HG03066 (cell line): ENCODE measurements around the gene DOCK7.
"Not testable (repeated sequence)": the region's sequence is repeated elsewhere in the genome, so short reads cannot be mapped to it uniquely, and the experiment has no call there.

Experiments used
- ATAC-seq: cut with Tn5 transposase; IDR thresholded peaks from one replicate; pipeline ENCODE4 v1.9.1; 2021; ENCODE audit warnings: low read depth; ENCODE audit not compliant: unreplicated experiment

Gene DOCK7, protein sequence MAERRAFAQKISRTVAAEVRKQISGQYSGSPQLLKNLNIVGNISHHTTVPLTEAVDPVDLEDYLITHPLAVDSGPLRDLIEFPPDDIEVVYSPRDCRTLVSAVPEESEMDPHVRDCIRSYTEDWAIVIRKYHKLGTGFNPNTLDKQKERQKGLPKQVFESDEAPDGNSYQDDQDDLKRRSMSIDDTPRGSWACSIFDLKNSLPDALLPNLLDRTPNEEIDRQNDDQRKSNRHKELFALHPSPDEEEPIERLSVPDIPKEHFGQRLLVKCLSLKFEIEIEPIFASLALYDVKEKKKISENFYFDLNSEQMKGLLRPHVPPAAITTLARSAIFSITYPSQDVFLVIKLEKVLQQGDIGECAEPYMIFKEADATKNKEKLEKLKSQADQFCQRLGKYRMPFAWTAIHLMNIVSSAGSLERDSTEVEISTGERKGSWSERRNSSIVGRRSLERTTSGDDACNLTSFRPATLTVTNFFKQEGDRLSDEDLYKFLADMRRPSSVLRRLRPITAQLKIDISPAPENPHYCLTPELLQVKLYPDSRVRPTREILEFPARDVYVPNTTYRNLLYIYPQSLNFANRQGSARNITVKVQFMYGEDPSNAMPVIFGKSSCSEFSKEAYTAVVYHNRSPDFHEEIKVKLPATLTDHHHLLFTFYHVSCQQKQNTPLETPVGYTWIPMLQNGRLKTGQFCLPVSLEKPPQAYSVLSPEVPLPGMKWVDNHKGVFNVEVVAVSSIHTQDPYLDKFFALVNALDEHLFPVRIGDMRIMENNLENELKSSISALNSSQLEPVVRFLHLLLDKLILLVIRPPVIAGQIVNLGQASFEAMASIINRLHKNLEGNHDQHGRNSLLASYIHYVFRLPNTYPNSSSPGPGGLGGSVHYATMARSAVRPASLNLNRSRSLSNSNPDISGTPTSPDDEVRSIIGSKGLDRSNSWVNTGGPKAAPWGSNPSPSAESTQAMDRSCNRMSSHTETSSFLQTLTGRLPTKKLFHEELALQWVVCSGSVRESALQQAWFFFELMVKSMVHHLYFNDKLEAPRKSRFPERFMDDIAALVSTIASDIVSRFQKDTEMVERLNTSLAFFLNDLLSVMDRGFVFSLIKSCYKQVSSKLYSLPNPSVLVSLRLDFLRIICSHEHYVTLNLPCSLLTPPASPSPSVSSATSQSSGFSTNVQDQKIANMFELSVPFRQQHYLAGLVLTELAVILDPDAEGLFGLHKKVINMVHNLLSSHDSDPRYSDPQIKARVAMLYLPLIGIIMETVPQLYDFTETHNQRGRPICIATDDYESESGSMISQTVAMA (N-terminal part only)

GRCh38 chr1:62687903-62688686 lies at the start of gene DOCK7:
DOCK7 (minus strand) TSS chr1:62688386; CDS start chr1:62688264, 122 bp downstream.
- peak; percentile 63 for ATAC-seq

GRCh38 chr1:62735491-62736171 lies 47.4 kb upstream of the DOCK7 start:
- ATAC-seq: no peak

DNA sequence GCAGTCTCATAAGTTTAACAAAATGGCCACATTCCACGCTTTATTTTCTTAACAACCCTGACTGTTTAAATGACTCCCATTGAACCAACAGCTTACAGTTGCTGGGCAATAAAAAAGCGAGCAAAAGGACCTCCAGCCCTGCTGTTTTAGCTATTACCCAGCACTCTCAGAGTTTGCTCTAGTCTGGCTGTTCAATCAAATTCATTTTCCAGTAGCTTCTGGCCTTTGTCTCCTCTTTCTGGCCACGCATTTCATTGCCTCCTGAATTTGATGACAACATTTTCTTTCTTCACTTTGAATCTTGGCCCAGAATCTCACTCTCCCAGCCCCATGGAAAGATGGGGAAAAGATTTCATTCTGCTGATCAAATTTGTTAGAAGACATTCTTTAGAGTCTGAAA lies 44.1 kb upstream of the DOCK7 start:
- no peak for ATAC-seq

GRCh38 chr1:62728963-62729362 lies 40.8 kb upstream of the DOCK7 start:
- ATAC-seq: no peak

DNA sequence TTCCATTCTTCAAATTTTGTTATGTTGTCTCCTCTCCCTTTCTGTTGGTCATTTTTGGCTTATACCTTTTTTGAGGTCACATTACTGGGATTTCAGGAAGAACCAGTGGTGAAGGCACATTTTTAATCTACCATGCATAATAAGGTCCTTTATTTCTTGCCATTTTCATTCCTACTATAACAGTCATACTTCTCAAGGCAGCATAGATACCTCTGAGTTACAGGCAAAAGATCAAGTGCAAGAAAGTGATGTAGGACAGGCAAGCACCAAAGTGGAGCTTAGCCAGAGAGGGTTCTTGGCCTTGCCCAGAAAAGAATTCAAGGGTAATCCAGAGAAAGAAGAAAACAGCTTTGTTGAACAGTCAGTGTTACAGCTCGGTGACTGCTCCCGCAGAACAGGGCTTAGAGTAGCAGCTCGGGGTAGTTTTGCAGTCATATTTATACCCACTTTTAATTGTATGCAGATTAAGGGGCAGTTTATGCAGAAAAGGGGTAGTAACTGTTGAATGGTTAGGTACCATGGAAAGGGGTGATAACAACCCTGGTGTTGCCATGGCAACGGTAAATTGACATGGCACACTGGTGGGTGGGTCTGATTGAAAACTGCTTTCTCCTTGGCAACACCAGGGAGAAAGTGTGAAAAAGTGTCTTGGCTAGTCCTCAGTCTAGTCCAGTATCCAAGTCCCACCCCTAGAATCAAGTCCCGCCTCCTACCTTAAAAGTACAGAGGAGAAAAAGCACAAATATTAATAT lies 39.6 kb upstream of the DOCK7 start:
- ATAC-seq: no peak

DNA sequence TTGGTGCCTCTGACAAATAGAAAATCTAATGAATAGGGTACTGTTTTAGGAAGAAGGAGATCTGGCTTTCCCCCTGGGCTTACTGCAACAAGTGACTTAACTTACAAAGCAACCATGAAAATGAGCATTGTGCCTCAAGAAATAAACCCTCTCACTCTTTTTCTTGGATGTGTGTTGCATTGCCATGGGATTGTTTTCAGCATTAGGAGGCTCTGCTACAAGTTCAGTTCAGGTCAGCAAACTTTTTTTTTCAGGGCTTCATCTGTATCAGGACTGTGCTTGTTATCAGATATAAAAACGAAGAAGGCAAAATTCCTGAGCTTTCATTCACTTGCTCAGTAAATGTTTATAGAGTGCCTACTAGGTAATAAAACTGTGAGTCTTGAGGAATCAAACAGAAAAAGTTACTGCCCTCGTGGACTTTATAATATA lies 37.8 kb upstream of the DOCK7 start:
- ATAC-seq: no peak

GRCh38 chr1:62725255-62725654 lies 37.1 kb upstream of the DOCK7 start:
- ATAC-seq: no peak

DNA sequence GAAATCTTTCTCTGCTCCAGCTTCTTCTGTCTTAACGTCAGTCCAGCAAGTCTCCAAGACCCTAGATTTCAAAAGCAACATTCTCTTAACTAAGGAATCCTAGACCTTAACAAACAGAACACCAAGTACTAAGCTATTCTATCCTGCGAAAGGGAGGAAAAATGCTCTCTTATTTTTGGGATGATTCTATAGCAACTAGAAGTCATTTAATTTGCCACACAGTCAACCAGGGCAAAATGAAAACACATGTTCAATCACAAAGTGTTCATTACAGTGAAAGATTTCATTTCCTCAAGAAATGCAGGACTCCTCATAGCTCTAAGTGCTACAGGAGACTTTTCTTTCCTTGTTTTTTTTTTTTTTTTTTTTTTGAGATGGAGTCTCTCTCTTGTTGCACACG lies 36.2 kb upstream of the DOCK7 start:
- no peak for ATAC-seq

DNA sequence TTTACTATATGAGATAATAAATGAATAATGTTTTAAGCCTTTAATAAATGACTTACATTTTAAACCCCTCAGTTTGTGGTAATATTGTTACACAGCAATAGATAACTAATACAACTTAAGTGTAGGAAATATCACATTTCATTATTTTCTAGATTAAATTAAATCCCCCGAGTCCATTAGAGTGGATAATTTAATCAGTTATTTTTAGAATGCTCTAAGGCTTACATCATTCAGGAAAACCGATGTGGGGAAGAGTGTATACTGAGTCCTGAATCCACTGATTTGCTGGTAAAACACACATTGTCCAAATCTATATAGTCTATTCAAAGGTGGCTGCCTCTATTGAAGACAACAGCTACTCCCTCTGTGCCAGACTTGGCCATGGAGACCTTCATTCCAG lies 35.7 kb upstream of the DOCK7 start:
- no peak for ATAC-seq

DNA sequence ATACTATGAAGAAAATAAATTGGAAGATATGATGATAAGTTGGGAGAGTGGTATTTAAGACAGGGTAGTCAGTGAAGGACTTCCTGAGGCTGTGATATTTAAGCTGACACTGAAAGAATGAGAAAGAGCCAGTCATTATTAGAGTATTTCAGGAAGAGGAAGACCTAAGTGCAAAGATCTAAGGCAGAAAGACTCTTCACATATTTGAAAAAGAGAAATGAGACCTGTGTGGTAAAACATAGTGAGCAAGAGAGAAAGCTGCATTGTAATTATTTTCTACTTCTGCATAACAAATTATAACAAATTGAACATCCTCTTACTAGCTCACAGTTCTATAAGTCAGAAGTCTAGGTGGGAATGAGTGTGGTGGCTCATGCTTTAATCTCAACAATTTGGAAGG lies 34.6 kb upstream of the DOCK7 start:
- ATAC-seq: peak; percentile 69

GRCh38 chr1:62720946-62721554 lies 32.9 kb upstream of the DOCK7 start:
- no peak for ATAC-seq

- ATAC-seq: not testable (repeated sequence)
Observed at GRCh38 chr1:62718400-62718799, 30.2 kb upstream of the DOCK7 start.

GRCh38 chr1:62717483-62717882 lies 29.3 kb upstream of the DOCK7 start:
- ATAC-seq: no peak

GRCh38 chr1:62716397-62716796 lies 28.2 kb upstream of the DOCK7 start:
- ATAC-seq: no peak

DNA sequence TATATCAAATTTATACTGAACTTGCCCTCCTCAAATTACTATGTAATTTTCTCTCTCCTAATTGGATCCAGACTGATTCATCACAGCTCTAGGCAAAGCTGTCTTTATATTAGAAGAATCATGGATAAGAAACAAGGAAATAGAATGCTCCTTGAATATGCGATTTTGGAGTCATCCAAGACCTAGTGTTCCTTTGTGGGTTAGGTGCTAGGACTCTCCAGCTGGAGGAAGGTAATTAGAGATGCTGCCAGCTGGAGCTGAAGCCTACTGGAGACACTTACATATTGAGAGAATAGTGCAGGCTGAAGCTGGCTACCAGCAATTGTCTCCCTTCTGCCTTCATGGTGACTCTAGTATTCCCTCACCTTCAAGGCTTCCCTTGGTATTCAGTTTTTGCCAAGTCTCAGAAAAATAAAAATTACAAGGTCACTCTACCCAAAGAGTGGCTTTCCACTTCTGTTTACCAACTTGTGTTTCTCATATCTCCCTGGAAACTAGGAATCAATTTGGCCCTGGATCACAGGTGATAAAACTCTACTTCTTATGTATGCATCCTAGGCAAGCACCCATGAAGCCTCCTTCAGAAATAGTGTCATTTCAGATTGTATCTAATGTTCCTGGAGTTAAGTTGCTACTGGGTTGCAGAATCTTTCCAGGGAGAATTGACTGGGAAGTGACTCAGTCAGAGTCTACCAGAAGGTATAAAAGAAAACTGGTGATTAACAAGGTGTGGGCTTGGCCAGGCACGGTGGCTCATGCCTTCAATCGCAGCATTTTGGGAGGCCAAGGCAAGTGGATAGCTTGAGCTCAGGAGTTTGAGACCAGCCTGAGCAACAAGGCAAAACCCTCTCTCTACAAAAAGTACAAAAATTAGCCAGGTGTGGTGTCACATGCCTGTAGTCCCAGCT lies 24.4 kb upstream of the DOCK7 start:
- ATAC-seq: no peak

GRCh38 chr1:62707744-62708120 lies 19.5 kb upstream of the DOCK7 start:
- no peak for ATAC-seq

DNA sequence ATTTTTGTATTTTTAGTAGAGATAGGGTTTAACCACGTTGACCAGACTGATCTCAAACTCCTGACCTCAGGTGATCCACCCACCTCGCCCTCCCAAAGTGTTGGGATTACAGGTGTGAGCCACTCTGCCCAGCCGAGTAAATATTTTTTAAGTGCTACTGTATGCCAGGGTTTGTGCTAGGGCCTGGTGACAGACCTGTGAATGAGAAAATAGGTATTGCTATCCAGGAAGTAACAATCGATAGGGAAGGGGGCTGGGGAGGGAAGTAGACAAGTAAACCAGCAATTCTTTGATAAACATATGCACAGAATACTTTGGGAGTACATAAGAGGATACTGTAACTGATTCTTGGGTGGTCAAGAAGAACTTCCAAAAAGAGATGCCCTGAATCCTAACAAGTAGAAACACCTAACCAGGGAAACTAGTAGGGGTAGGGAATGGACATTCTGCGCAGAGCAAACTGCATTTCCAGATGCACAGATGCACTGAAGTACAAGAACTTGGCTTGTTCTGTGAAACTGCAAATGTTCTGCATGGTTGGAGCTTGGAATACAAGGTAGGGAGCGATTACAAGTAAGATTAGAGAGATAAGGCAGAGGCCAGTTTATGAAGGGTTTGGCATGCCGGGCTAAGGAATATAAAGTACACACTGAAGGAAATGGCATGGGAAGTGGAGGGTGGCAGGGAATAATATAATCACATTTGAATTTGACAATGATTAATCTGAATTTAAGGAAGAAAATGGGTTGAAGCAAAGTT lies 19.0 kb upstream of the DOCK7 start:
- ATAC-seq: no peak
